ENCODE data around the gene GSS.

The GSS gene

DNA sequence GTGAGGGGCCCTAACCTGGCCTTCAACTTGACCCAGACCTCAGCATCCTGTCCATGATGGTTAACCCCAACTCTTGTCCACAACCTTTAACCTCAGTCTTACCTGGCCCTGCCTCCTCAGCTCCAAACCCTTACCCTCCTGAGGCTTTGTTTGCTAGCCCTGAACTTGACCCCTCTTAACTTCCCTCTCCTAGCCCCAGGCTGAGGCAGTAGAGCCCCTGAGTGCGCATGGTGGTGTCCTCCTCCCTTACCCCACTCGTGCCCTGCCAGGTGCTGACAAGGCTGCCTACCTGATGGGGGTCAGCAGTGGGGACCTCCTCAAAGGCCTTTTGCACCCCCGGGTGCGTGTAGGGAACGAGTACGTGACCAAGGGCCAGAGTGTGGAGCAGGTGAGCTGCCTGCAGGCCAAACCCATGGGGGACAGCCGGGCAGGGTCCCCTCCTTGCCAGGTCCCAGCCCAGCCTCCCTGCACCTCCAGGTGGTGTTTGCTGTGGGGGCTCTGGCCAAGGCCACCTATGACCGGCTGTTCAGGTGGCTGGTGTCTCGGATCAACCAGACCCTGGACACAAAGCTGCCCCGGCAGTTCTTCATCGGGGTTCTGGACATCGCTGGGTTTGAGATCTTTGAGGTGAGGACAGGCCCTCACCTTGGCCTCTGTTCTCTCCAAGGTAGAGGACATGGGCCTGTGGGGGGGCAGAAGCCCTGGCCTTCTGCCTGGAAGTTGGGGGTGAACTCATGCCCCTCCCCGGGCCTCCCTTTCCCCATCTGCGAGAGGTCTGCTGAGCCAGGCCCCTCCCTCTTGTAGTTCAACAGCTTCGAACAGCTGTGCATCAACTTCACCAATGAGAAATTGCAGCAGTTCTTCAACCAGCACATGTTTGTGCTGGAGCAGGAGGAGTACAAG lies 31.9 kb upstream of the GSS start:
- Histone ChIP-seq H4K20me1 (ENCODE audit: insufficient read depth, low read length) (no peaks in the 10 kb centered on the region), H3F3A (ENCODE audit: insufficient read depth, low read length) (no peaks in the 10 kb centered on the region), H3K27me3 (ENCODE audit: insufficient read depth, low read length) (no peaks in the 10 kb centered on the region), H2AFZ (ENCODE audit: low read length) (no peak overlapping the region), H3K9ac (ENCODE audit: low read length) (no peak overlapping the region), H3K4me3 (ENCODE audit: low read depth, low read length, poor library complexity, severe bottlenecking) (no peak overlapping the region), H3K9me2 (ENCODE audit: low read depth, low read length) (no peaks in the 10 kb centered on the region), H3K9me3 (ENCODE audit: low read length) (no peaks in the 10 kb centered on the region), H3K4me2 (ENCODE audit: low read length) (no peak overlapping the region), H3K4me1 (ENCODE audit: insufficient read depth, low read length, severe bottlenecking) (no peaks in the 10 kb centered on the region), H3K79me2 (ENCODE audit: insufficient read depth, low read length) (no peaks in the 10 kb centered on the region), H3K36me3 (ENCODE audit: insufficient read depth, low read length) (no peaks in the 10 kb centered on the region; the same call in 1 of the 2 replicates), H3K27ac (ENCODE audit: low read depth, low read length, poor library complexity, severe bottlenecking) (no peak overlapping the region)
- TF ChIP-seq EZH2 (IDR thresholded peaks at IDR 0.05; ENCODE audit: borderline replicate concordance, low read length) = no peak
- TF ChIP-seq CTCF (IDR thresholded peaks at IDR 0.05; ENCODE audit: low read length) = no peak

- Histone ChIP-seq H3K4me1 (ENCODE audit: insufficient read depth, low read length, severe bottlenecking) (no peaks in the 10 kb centered on the region), H3K36me3 (ENCODE audit: insufficient read depth, low read length) (no peaks in the 10 kb centered on the region; the same call in 1 of the 2 replicates), H3K4me3 (ENCODE audit: low read depth, low read length, poor library complexity, severe bottlenecking) (no peak overlapping the region), H3K27me3 (ENCODE audit: insufficient read depth, low read length) (no peaks in the 10 kb centered on the region), H2AFZ (ENCODE audit: low read length) (no peak overlapping the region), H3F3A (ENCODE audit: insufficient read depth, low read length) (no peaks in the 10 kb centered on the region), H3K4me2 (ENCODE audit: low read length) (no peak overlapping the region), H3K79me2 (ENCODE audit: insufficient read depth, low read length) (no peaks in the 10 kb centered on the region), H3K9ac (ENCODE audit: low read length) (no peak overlapping the region), H3K9me2 (ENCODE audit: low read depth, low read length) (no peaks in the 10 kb centered on the region), H3K9me3 (ENCODE audit: low read length) (no peaks in the 10 kb centered on the region), H3K27ac (ENCODE audit: low read depth, low read length, poor library complexity, severe bottlenecking) (no peak overlapping the region), H4K20me1 (ENCODE audit: insufficient read depth, low read length) (no peaks in the 10 kb centered on the region)
- TF ChIP-seq EZH2 (IDR thresholded peaks at IDR 0.05; ENCODE audit: borderline replicate concordance, low read length) (no peak), CTCF (IDR thresholded peaks at IDR 0.05; ENCODE audit: low read length) (no peak)
These were observed 31.0 kb upstream of the GSS start for GRCh38 chr20:34986311-34987287.

GRCh38 chr20:34985461-34986310 lies 30.1 kb upstream of the GSS start:
- no peaks in the 10 kb centered on the region for H3K79me2 ChIP-seq (ENCODE audit: insufficient read depth, low read length)
- H3K36me3 ChIP-seq (ENCODE audit: insufficient read depth, low read length) = no peaks in the 10 kb centered on the region
- no peaks in the 10 kb centered on the region for H3F3A ChIP-seq (ENCODE audit: insufficient read depth, low read length)
- no peak overlapping the region for H3K27ac ChIP-seq (ENCODE audit: low read depth, low read length, poor library complexity, severe bottlenecking)
- no peak for TF ChIP-seq EZH2 (IDR thresholded peaks at IDR 0.05; ENCODE audit: borderline replicate concordance, low read length)
- no peak for TF ChIP-seq CTCF (IDR thresholded peaks at IDR 0.05; ENCODE audit: low read length)
- no peak overlapping the region for H2AFZ ChIP-seq (ENCODE audit: low read length)
- H3K9ac ChIP-seq (ENCODE audit: low read length) = no peak overlapping the region
- H4K20me1 ChIP-seq (ENCODE audit: insufficient read depth, low read length) = no peaks in the 10 kb centered on the region
- H3K27me3 ChIP-seq (ENCODE audit: insufficient read depth, low read length) = no peaks in the 10 kb centered on the region
- no peak overlapping the region for H3K4me3 ChIP-seq (ENCODE audit: low read depth, low read length, poor library complexity, severe bottlenecking)
- H3K4me1 ChIP-seq (ENCODE audit: insufficient read depth, low read length, severe bottlenecking) = no peaks in the 10 kb centered on the region
- no peaks in the 10 kb centered on the region for H3K9me3 ChIP-seq (ENCODE audit: low read length)
- H3K9me2 ChIP-seq (ENCODE audit: low read depth, low read length) = no peaks in the 10 kb centered on the region
- H3K4me2 ChIP-seq (ENCODE audit: low read length) = no peak overlapping the region

All from OCI-LY1 (cell line).